Neural cell (in vitro differentiated cells): Measurements from ENCODE around the gene CENPX.
A peak's percentile ranks its signal among the peaks of the same experiment; 100 is the strongest.

Experiments used
- CTCF ChIP-seq: fragments of 450-650 bp; IDR thresholded peaks from 2 replicates; pipeline ENCODE4 v1.5.1; 2014; ENCODE audit warnings: antibody characterized with exemption, mild to moderate bottlenecking, moderate library complexity; ENCODE audit not compliant: poor library complexity, severe bottlenecking
- EZH2 ChIP-seq: fragments of 200-600, 300-800 bp; shearing (Covaris generic), sonication (generic); IDR thresholded peaks from 2 replicates; pipeline ENCODE4 v1.6.1; 2014; ENCODE audit warnings: antibody characterized with exemption, low read length, borderline replicate concordance, mild to moderate bottlenecking; ENCODE audit not compliant: insufficient read depth, poor library complexity, severe bottlenecking
- POLR2AphosphoS5 ChIP-seq: IDR thresholded peaks from 2 replicates; pipeline ENCODE4 v1.6.1; 2012

GRCh38 chr17:82037092-82037888 is 14.6 kb upstream of the CENPX start, which contains the start of gene DCXR:
- TF ChIP-seq CTCF = peak; percentile 97
- no peak for TF ChIP-seq EZH2
- peak; percentile 81 for TF ChIP-seq POLR2AphosphoS5
